GM12878 (cell line): ENCODE measurements around the gene ENG. TPM values are rescaled to one million over a fixed set of nuclear protein-coding genes. Genes with fewer than 3 reads are reported as not detected.

Experiments used
- ATF7 ChIP-seq: fragments of 450-650 bp; IDR thresholded peaks from 2 replicates; pipeline ENCODE4 v1.6.1; 2016; ENCODE audit warnings: low read depth, mild to moderate bottlenecking
- BHLHE40 ChIP-seq, 2 experiments: fragments of 450-650 bp in 1 of 2; IDR thresholded peaks; 2 replicates each; pipeline ENCODE4 v1.6.1; 2011 to 2017; ENCODE audit warnings: low read depth in 2 of 2, borderline replicate concordance in 1 of 2, improper control_type of control experiment in 1 of 2, low read length in 1 of 2, mild to moderate bottlenecking in 1 of 2
- CBX5 ChIP-seq: sonication (generic); IDR thresholded peaks from 2 replicates; pipeline ENCODE4 v1.6.1; 2016; ENCODE audit warnings: low read depth, moderate library complexity, mild to moderate bottlenecking, inconsistent platforms
- CEBPZ ChIP-seq: fragments of 150-350 bp; IDR thresholded peaks from 2 replicates; pipeline ENCODE4 v1.6.1; 2016; ENCODE audit warnings: low read depth, low read length
- CREB1 ChIP-seq: IDR thresholded peaks from 2 replicates; pipeline ENCODE4 v1.6.1; 2012; ENCODE audit warnings: low read depth, mild to moderate bottlenecking, inconsistent platforms
- EED ChIP-seq: sonication (generic); IDR thresholded peaks from 2 replicates; pipeline ENCODE4 v1.6.1; 2016; ENCODE audit warnings: antibody characterized with exemption, low read depth
- FOS ChIP-seq: IDR thresholded peaks from 3 replicates; pipeline ENCODE4 v1.6.1; 2011; ENCODE audit warnings: borderline replicate concordance; ENCODE audit not compliant: insufficient read length; ENCODE audit errors: extremely low read depth
- FOXK2 ChIP-seq: fragments of 450-650 bp; IDR thresholded peaks from 2 replicates; pipeline ENCODE4 v1.6.1; 2017; ENCODE audit warnings: mild to moderate bottlenecking, moderate library complexity
- HDAC2 ChIP-seq: fragments of 200-600 bp; sonication (generic); IDR thresholded peaks from 2 replicates; pipeline ENCODE4 v1.6.1; 2017
- NR2F1 ChIP-seq: fragments of 450-650 bp; conservative IDR thresholded peaks from 2 replicates; pipeline ENCODE4 v1.6.1; 2017; ENCODE audit warnings: mild to moderate bottlenecking
- POLR2A ChIP-seq: IDR thresholded peaks from 2 replicates; pipeline ENCODE4 v1.6.1; 2011; ENCODE audit warnings: low read depth, mild to moderate bottlenecking, low read length
- RCOR1 ChIP-seq: conservative IDR thresholded peaks from 2 replicates; pipeline ENCODE4 v1.6.1; 2012; ENCODE audit warnings: low read depth, low read length, improper control_type of control experiment
- RUNX3 ChIP-seq: IDR thresholded peaks from 2 replicates; pipeline ENCODE4 v1.6.1; 2012; ENCODE audit warnings: low read length, inconsistent platforms
- SMARCA5 ChIP-seq: fragments of 450-650 bp; IDR thresholded peaks from 2 replicates; pipeline ENCODE4 v1.6.1; 2017; ENCODE audit warnings: mild to moderate bottlenecking
- SP1 ChIP-seq: IDR thresholded peaks from one replicate; pipeline ENCODE4 v1.6.1; 2011; ENCODE audit warnings: low read depth, low read length
- TCF7 ChIP-seq: IDR thresholded peaks from 2 replicates; pipeline ENCODE4 v1.6.1; 2014; ENCODE audit warnings: antibody characterized with exemption, borderline replicate concordance
- USF2 ChIP-seq: IDR thresholded peaks from 2 replicates; pipeline ENCODE4 v1.6.1; 2011; ENCODE audit warnings: low read depth, low read length, improper control_type of control experiment, borderline replicate concordance
- YBX1 ChIP-seq: fragments of 450-650 bp; IDR thresholded peaks from 2 replicates; pipeline ENCODE4 v1.6.1; 2016; ENCODE audit warnings: antibody characterized with exemption
- ZBTB11 ChIP-seq: fragments of 450-650 bp; formaldehyde crosslinking; IDR thresholded peaks from 2 replicates; pipeline ENCODE4 v1.5.0; 2022; ENCODE audit warnings: mild to moderate bottlenecking, missing genetic modification characterization
- polyA plus RNA-seq, 11 experiments: library from polyadenylated mRNA; depleted of rRNA in 4 of 11; unstranded in 6 of 11; stranded (reverse) in 5 of 11; fragments of >200 nt; fragmentation: Nextera tagmentation in 4 of 11; fragmentation: Illumina TruSeq in 1 of 11; extraction: Ambion mirVana in 4 of 11; extraction: Trizol in 1 of 11; gene quantifications; 1 replicate in 1 of 11; 2 replicates in 10 of 11; pipeline versions ENCODE4 v1.2.1 to v1.2.3, GENCODE V29; 2011 to 2016; ENCODE audit warnings: inconsistent platforms in 2 of 11, missing spikeins in 2 of 11, low read depth in 1 of 11
- total RNA-seq, 4 experiments: library from RNA; depleted of rRNA in 3 of 4; stranded (reverse); fragments of >200 nt in 3 of 4; fragmentation: Illumina TruSeq in 1 of 4; extraction: Trizol in 1 of 4; gene quantifications; 2 replicates each; pipeline versions ENCODE4 v1.2.1 to v1.2.3, GENCODE V29; 2013 to 2021

Gene ENG
- total and polyA plus RNA-seq, 10 of the 15 experiments (the other 5 are each of a cell fraction or from before 2014, with no cell fraction given) = 0.14 to 10.1 (median 2.0) TPM

GRCh38 chr9:127866535-127866934, 12.1 kb upstream of the ENG start (continued):
- TF ChIP-seq CEBPZ (no peak), FOS (peak; percentile 2), USF2 (peak; percentile 29), FOXK2 (no peak), ATF7 (peak; percentile 28; the same call in 1 of the 2 replicates), SP1 (no peak), TCF7 (no peak), EED (no peak), HDAC2 (no peak), BHLHE40 (IDR thresholded peaks at IDR 0.05; ENCODE audit: borderline replicate concordance in 1 of 2, low read depth in 2 of 2, low read length in 1 of 2) (peak; percentile 67 to 80), CBX5 (no peak), YBX1 (no peak), RCOR1 (no peak), ZBTB11 (CRISPR knock-in tag) (no peak), CREB1 (0 out of 2 replicates have a peak, but pooled peaks have one; percentile 19), RUNX3 (0 out of 2 replicates have a peak, but pooled peaks have one; percentile 24), SMARCA5 (no peak), POLR2A (no peak), NR2F1 (no peak)
- TF ChIP-seq, all 136 proteins: peak for 9
